Transverse colon (tissue), 4 donors: Measurements from ENCODE around the gene PTPRG.

Experiments
- POLR2A ChIP-seq: fragments of 450-650 bp; IDR thresholded peaks from one replicate; pipeline ENCODE4 v1.6.1; 2016; ENCODE audit warnings: antibody characterized with exemption, mild to moderate bottlenecking, moderate library complexity
- POLR2AphosphoS5 ChIP-seq, 3 donors: sonication (generic); formaldehyde crosslinking; IDR thresholded peaks; one replicate each; pipeline ENCODE4 v1.6.1; 2016; ENCODE audit warnings: antibody characterized with exemption in 3 of 3
- TF ChIP-seq, protein P1 (sequence below), 5 experiments: fragments of 200-600 bp in 3 of 5; fragments of 450-650 bp in 2 of 5; sonication (generic) in 3 of 5; IDR thresholded peaks; 1 replicate in 2 of 5; 2 replicates in 3 of 5; pipeline ENCODE4 v1.5.1; 2016 to 2017; ENCODE audit warnings: antibody characterized with exemption in 5 of 5, inconsistent platforms in 3 of 5, mild to moderate bottlenecking in 2 of 5, moderate library complexity in 1 of 5

DNA sequence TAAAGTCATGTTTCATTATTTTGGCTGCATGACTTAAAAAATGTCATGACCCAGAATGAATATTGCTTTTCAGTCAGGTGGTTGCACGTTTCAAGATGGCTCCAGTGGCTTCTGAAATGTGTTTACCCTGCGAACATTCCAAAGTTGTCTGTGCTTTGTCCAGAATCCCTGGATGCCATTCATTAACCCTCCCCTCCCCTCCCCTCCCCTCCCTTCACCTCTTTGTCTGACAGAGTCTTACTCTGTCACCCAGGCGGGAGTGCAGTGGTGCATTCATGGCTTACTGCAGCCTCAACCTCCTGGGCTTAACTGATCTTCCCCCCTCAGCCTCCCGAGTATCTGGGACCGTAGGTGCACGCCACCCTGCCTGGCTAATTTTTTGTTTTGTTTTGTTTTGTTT lies 308.0 kb downstream of the PTPRG start:
- TF ChIP-seq POLR2A, result no peak
- TF ChIP-seq, protein P1, sequence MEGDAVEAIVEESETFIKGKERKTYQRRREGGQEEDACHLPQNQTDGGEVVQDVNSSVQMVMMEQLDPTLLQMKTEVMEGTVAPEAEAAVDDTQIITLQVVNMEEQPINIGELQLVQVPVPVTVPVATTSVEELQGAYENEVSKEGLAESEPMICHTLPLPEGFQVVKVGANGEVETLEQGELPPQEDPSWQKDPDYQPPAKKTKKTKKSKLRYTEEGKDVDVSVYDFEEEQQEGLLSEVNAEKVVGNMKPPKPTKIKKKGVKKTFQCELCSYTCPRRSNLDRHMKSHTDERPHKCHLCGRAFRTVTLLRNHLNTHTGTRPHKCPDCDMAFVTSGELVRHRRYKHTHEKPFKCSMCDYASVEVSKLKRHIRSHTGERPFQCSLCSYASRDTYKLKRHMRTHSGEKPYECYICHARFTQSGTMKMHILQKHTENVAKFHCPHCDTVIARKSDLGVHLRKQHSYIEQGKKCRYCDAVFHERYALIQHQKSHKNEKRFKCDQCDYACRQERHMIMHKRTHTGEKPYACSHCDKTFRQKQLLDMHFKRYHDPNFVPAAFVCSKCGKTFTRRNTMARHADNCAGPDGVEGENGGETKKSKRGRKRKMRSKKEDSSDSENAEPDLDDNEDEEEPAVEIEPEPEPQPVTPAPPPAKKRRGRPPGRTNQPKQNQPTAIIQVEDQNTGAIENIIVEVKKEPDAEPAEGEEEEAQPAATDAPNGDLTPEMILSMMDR (IDR thresholded peaks at IDR 0.05), result no peak
- no peak for TF ChIP-seq POLR2AphosphoS5 (IDR thresholded peaks at IDR 0.05)
